Activated CD4-positive, alpha-beta T cell treated with anti-CD3 and anti-CD28 coated beads, Interleukin-10, Interleukin-2, amounts not matched to agents 100 ng/mL and 50 ng/mL, durations not matched to agents 16 hours and 8 hours (primary cell): ENCODE data around the gene XPO6.

Experiments used
- DNase-seq: peaks from one replicate; pipeline ENCODE4 v3.0.0-alpha.2; 2020

The XPO6 gene

GRCh38 chr16:28059841-28060575 is 151.8 kb downstream of the XPO6 start:
- no peak for DNase-seq

GRCh38 chr16:28058839-28059589 is 152.8 kb downstream of the XPO6 start:
- no peak for DNase-seq

- DNase-seq: no peak
These were observed 153.8 kb downstream of the XPO6 start for GRCh38 chr16:28057949-28058348.

- no peak for DNase-seq
These were observed 158.3 kb downstream of the XPO6 start for GRCh38 chr16:28053461-28053860.

GRCh38 chr16:28052274-28053128 is 159.3 kb downstream of the XPO6 start:
- no peak for DNase-seq

GRCh38 chr16:28051486-28051885 is 160.3 kb downstream of the XPO6 start:
- no peak for DNase-seq
